HG03103 (cell line): Measurements from ENCODE around the gene IFFO2.

ENCODE experiments used
- ATAC-seq: cut with Tn5 transposase; IDR thresholded peaks from one replicate; pipeline ENCODE4 v1.9.1; 2021; ENCODE audit warnings: low read depth; ENCODE audit not compliant: unreplicated experiment

The IFFO2 gene

GRCh38 chr1:18922319-18922726 is 34.2 kb downstream of the IFFO2 start:
- no peak for ATAC-seq

DNA sequence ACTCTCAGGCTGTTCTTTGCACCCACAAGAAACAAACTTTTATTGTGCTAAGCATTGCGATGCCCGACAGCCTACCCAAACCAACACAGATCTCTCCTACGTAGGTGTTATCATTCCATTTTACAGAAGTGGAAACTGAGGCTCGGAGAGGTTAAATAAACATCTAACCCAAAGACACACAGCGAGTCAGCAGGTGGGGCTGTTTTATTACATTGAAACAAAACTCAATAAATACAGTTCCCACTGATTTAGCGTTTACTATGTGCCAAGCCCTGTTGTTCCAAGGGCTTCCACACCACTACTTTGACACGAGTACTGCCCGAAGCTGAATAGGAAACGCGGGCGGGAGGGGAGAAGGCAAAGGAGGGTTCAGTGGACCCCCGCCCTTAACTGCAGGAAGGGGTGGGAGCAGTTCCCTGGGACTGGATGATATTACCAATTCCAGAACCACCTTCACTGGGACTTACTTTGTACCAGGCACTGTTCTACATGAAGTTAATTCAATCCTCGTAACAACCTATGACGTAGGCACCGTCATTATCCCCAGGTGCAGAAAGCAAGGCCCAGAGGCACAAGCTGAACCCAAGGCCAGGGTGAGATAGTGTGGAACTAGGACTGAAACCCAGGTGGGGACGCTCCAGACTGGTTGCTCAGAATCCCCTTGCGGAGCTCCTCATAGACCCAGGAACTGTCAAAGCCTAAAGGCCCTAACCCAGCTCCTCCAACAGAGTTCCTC is 34.8 kb downstream of the IFFO2 start:
- ATAC-seq, result no peak

DNA sequence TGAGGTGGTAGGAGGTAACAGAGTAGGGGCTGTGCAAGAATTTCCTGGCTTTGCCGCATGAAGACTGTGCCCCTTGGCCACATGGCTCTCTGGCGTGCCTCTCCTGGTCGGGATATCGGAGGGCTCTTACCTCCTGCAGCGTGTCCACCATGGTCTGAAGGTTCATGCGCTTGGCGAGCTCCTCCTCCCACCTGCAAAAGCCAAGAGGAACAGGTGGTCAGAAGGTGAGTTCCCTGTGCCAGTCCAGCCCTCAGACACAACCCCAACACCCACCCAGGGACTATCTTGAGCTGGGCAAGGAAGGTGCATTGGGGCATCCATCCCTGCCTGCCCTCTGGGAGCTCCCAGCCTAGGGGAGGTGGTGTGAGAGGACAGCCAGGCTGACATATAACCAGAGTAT is 35.5 kb downstream of the IFFO2 start:
- ATAC-seq, result no peak

DNA sequence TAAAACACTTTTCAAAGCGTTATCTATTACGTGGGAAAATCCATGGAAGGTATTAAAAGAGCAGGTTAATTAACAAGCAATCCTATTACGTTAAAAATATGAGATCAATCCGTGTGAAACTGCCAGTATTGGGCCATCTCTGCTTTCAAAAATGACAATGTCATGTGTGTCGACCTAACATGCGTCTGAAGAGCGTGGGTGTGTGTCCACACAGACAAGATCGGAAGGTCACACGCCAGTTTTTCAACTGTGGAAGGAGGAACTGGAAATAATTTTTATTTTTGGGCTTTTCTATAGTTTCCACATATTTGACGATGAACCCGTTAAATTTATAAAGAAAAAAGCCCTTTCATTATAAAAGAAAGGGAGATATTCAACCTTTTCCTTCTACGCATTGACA is 36.5 kb downstream of the IFFO2 start:
- ATAC-seq, result no peak

DNA sequence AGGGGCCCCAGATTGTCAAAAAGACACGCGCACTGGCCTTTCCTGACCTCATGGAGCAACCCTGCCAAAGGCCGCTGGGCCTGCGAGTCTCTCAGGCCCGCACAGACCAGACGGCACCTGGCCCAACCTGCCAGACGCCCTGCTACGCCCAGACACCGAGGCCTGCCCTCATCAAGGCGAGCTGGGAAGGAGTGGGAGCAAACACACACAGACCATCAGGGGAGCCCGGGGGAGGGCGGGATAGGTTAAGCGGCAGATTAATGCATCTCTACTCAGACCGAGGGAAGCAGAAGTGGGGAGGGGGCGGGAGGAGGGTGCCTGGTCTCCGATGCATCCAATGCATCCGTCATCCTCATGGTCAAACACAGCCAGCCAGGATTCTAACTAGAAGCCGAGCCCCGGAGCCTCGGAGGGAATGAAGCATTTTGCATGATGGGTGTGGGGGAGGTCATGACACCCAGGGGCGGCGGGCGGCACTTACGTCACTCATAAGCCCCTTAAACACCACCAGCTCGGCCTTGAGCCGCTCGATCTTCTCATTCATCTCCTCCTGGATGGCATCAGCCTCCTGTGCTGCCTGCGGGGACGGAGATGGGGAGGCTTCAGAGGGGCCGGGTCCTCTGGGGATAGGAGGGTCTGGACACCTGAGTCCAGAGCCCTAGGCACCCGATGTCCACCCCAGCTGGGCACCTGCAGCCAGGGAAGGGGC is 37.1 kb downstream of the IFFO2 start:
- ATAC-seq, result no peak

GRCh38 chr1:18918417-18918816 is 38.1 kb downstream of the IFFO2 start:
- no peak for ATAC-seq

GRCh38 chr1:18917071-18917799 is 39.2 kb downstream of the IFFO2 start:
- ATAC-seq, result no peak

DNA sequence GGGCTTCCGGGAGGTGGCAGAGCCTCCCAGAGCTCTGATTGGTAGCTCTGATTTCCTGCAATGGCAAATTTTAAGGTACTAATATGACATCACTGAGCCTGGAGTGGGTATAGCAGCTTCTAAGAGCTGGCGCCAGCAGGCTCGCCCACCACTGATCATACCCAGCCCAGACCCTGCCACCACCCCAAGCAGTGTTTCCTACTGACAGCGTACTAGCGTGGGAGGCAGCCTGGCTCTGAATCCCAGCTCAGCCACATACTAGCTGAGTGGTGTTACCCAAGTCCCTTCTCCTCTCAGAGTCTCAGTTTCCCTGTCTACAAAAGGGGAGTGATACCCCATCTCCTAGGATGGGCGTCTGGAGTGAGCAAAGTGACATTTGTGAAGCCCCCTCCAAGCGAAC is 41.1 kb downstream of the IFFO2 start:
- no peak for ATAC-seq

DNA sequence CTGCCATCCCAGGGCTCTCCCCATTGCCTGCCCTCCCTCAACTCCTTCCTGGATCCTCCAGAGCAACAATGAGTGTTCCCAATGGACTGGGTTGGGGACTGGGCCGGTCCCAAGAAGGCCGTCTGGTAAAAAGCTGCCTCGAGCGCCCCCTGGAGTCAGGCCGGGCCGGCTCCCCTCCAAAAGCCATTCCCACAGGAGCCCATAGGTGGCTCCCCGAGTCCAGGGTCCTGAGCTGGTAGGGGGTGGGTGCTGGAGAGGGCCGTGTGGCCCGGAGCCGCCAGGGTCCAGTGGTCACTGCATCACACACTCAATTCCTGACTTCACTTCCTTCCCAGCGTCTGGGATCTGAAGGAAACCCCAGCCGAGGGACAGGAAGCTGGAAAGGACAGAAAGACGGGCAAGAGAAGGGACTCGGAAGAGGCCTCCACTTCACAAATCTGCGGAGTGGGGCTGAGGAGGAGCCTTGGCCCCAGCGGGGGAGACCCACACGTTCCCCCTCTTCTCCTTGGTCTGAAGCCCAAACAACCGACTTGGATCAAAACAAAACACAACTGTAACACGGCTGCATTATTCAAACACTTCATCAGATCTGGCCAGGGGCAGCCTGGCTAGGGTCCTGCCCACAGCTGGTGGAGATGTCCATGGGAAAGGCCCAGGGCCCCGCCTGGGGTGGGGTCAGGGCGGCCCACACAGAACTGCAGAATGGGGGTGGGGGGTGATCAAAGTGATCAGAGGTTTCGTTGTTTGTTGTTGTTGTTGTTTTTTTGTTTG is 43.2 kb downstream of the IFFO2 start:
- ATAC-seq, result no peak

DNA sequence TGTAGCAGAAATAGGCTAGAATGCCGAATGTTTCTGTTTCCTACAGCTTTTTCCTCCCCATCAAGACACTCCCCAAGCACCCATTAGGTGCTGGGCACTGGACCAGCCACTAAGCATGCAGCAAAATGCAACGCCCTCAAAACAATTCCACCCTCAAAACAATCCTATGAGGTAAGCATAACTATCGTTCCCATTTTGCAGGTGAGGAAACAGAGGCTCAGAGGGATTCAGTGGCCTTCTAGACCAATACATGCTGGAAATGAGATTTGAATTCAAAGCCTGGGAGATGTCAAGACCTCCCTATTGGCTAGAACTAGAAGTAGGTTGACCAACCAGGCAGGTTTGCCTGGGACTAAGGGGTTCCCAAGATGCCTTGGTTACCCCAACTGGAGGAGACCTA is 43.9 kb downstream of the IFFO2 start:
- ATAC-seq, result no peak

GRCh38 chr1:18908911-18909771 is 47.3 kb downstream of the IFFO2 start:
- no peak for ATAC-seq

- no peak for ATAC-seq
These were observed 48.3 kb downstream of the IFFO2 start for GRCh38 chr1:18907917-18908845.

GRCh38 chr1:18907021-18907916 is 49.2 kb downstream of the IFFO2 start:
- no peak for ATAC-seq

DNA sequence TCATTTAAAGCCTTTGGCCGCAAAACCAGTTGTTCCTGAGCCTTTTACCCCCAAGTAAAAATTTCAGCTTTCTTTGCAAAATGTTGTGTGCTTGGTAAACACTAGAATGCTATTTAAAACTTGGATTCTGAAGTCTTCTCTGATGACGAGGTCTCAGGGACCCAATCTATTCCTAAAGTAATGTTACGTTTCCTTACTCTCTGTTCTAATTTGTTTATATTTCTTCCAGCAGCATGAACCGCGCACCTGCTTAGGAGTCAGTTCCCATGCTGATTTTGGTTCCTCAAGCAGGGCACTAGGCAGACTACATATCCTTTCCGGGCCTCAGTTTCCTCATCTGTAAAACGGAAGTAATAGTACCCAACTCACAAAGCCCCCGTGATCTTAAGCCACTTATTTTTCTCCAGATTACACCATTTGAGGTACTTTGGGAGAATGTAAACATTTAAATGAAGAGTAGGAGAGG is 53.2 kb downstream of the IFFO2 start:
- ATAC-seq, result no peak

- peak; percentile 94 for ATAC-seq
These were observed 53.8 kb downstream of the IFFO2 start, which contains the start of gene ALDH4A1 for GRCh38 chr1:18902523-18903290. TSS of gene ALDH4A1 (minus strand) at chr1:18902555. CDS start at chr1:18902523, 32 bp downstream.

DNA sequence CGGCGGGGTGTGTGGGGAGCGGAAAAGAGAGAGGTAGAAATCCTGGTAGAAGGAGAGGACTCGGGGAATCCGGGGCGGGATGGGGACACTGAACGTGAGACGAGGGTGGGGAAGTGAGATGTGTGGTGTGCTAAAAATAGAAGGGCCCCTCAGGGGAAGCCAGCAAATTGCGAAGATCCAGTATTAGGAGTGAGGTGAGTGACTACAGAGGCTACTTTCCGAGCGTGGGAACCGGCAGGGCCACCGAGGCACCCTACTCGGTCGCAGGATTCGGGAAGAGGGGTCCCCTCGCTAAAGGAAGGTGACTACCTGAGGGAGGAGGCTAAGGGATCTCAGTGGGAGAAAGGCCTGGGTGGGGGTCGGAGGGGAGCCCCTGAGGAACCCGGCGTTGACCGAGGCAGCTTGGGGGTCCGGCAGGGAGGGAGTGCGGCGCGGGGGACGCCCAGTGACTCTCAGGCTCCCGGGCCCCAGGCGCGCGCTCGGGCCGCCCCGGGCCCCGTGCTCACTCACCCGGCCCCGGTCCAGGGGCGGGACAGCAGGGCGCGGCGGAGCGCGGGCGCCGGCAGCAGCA is 54.4 kb downstream of the IFFO2 start:
- no peak for ATAC-seq
